ENCODE measurements around the gene CD6. TPM values are rescaled to one million over a fixed set of nuclear protein-coding genes. Genes with fewer than 3 reads are reported as not detected.

CD6 gene
- total RNA-seq, 1 experiment from 2014 or later = not detected

GRCh38 chr11:61069427-61069826 is 97.9 kb downstream of the CD6 start:
- Histone ChIP-seq H3K4me1 (ENCODE audit: insufficient read depth, low read length) (no peaks in the 10 kb centered on the region), H3K9ac (ENCODE audit: extremely low read depth, insufficient read length, low read length) (no peak overlapping the region), H2BK5ac (ENCODE audit: insufficient read length, low read length) (no peak overlapping the region), H3K79me1 (ENCODE audit: insufficient read depth, low read depth, low read length, poor library complexity, severe bottlenecking) (no peaks in the 10 kb centered on the region), H3K27me3 (ENCODE audit: insufficient read depth, low read length) (no peaks in the 10 kb centered on the region), H3K79me2 (ENCODE audit: insufficient read depth, low read length) (no peaks in the 10 kb centered on the region), H3K27ac (ENCODE audit: insufficient read length, low read depth, low read length) (no peak overlapping the region), H3K23ac (ENCODE audit: insufficient read length, low read depth, low read length) (no peak overlapping the region), H3T11ph (ENCODE audit: low read length) (no peak overlapping the region), H3K23me2 (ENCODE audit: insufficient read length, low read depth, low read length, poor library complexity, severe bottlenecking) (no peaks in the 10 kb centered on the region), H3K9me3 (ENCODE audit: control insufficient read depth, low read depth, low read length) (no peaks in the 10 kb centered on the region), H3K18ac (ENCODE audit: insufficient read length, low read depth, low read length) (no peak overlapping the region), H4K8ac (replicated peaks; ENCODE audit: insufficient read length, low read depth, low read length) (no peak overlapping the region), H4K91ac (ENCODE audit: insufficient read length, low read depth, low read length) (no peak overlapping the region), H2BK20ac (ENCODE audit: low read depth, low read length, poor library complexity, severe bottlenecking) (no peak overlapping the region), H3K56ac (ENCODE audit: insufficient read length, low read depth, low read length) (no peak overlapping the region), H2AK5ac (ENCODE audit: insufficient read length, low read length) (no peak overlapping the region), H4K20me1 (ENCODE audit: control insufficient read depth, insufficient read depth, insufficient read length) (no peaks in the 10 kb centered on the region), H2BK15ac (ENCODE audit: low read depth, low read length) (no peak overlapping the region), H2BK120ac (ENCODE audit: low read depth, low read length, poor library complexity, severe bottlenecking) (no peak overlapping the region), H3K4me2 (ENCODE audit: insufficient read depth, insufficient read length, low read length) (no peak overlapping the region), H2AFZ (ENCODE audit: low read length) (no peak overlapping the region), H4K5ac (ENCODE audit: insufficient read length, low read depth, low read length) (no peak overlapping the region), H3K14ac (ENCODE audit: insufficient read depth, low read length) (no peak overlapping the region), H2BK12ac (ENCODE audit: insufficient read length, low read depth, low read length) (no peak overlapping the region), H3K4ac (ENCODE audit: low read depth, low read length) (no peak overlapping the region)
- peaks cover 2% of the 10 kb centered on the region in 2 experiments for H3K4me1 Mint-ChIP-seq
- peaks cover 6% of the 10 kb centered on the region for H3K27me3 Mint-ChIP-seq (ENCODE audit: low read depth)
- H3K36me3 Mint-ChIP-seq (ENCODE audit: insufficient read depth in 1 of 3, low read depth in 3 of 3) = no peaks in the 10 kb centered on the region; a peak in 1 of 7 replicates
- no CpG with 5 or more reads among the region's 4 CpGs for WGBS (ENCODE audit: extremely low coverage, insufficient read length, low lambda C conversion rate)
- no peak overlapping the region for H3K27ac Mint-ChIP-seq
- no peak overlapping the region for H3K4me3 Mint-ChIP-seq
- DNase-seq = no peak
- no peak for TF ChIP-seq CTCF (conservative IDR thresholded peaks at IDR 0.05)
- H3K9me3 Mint-ChIP-seq = peaks cover 0 to under 1% of the 10 kb centered on the region in 2 experiments; a peak in 1 of 5 replicates

Other genes starting within 250 kb of the CD6 start
- not detected in 2 replicates for gene MS4A18, start 247.0 kb upstream of the CD6 start, total RNA-seq (2021)
- gene MS4A15, start 214.8 kb upstream of the CD6 start, total RNA-seq (2021) = 0.11 TPM in 1 of 2 replicates, not detected in the other
- not detected in 2 replicates for gene MS4A10, start 186.3 kb upstream of the CD6 start, total RNA-seq (2021)
- gene CCDC86, start 129.6 kb upstream of the CD6 start, total RNA-seq (2021) = 82.3 and 84.3 TPM in 2 replicates
- gene PTGDR2, start 115.7 kb upstream of the CD6 start, total RNA-seq (2021) = 0.07 TPM in 1 of 2 replicates, not detected in the other
- not detected in 2 replicates for gene ZP1, start 104.1 kb upstream of the CD6 start, total RNA-seq (2021)
- gene PRPF19, start 65.1 kb upstream of the CD6 start, total RNA-seq (2021) = 130 and 132 TPM in 2 replicates
- 36.4 and 38.0 TPM in 2 replicates for gene TMEM109, start 57.5 kb upstream of the CD6 start, total RNA-seq (2021)
- 84.5 and 95.5 TPM in 2 replicates for gene TMEM132A, start 47.2 kb upstream of the CD6 start, total RNA-seq (2021)
- 7.0 and 8.1 TPM in 2 replicates for gene SLC15A3, start 19.5 kb upstream of the CD6 start, total RNA-seq (2021)
- not detected in 2 replicates for gene CD5, start 130.8 kb downstream of the CD6 start, total RNA-seq (2021)
- 17.3 and 19.0 TPM in 2 replicates for gene VPS37C, start 189.7 kb downstream of the CD6 start, total RNA-seq (2021)
- gene PGA3, start 231.8 kb downstream of the CD6 start, total RNA-seq (2021) = not detected in 2 replicates

Data from H9 (cell line).